Endothelial cell of umbilical vein (primary cell): Measurements from ENCODE around the gene ZFY.

Source experiments
- CTCF ChIP-seq, 2 donors: IDR thresholded peaks; 1 replicate in 1 of 2; 2 replicates in 1 of 2; pipeline ENCODE4 v1.5.1; 2011; ENCODE audit warnings: low read length in 2 of 2, mild to moderate bottlenecking in 2 of 2, moderate library complexity in 2 of 2, control low read depth in 1 of 2, inconsistent platforms in 1 of 2, low read depth in 1 of 2; ENCODE audit not compliant: insufficient read depth in 1 of 2; ENCODE audit errors: extremely low read depth in 1 of 2
- EZH2 ChIP-seq: IDR thresholded peaks from 2 replicates; pipeline ENCODE4 v1.6.1; 2012; ENCODE audit warnings: borderline replicate concordance, low read depth, mild to moderate bottlenecking, moderate library complexity, low read length, inconsistent platforms; ENCODE audit not compliant: severe bottlenecking
- FOS ChIP-seq: IDR thresholded peaks from 2 replicates; pipeline ENCODE4 v1.6.1; 2011; ENCODE audit warnings: mild to moderate bottlenecking, low read length, moderate library complexity, borderline replicate concordance; ENCODE audit not compliant: insufficient read depth
- JUN ChIP-seq: IDR thresholded peaks from 2 replicates; pipeline ENCODE4 v1.6.1; 2011; ENCODE audit warnings: borderline replicate concordance, low read depth; ENCODE audit not compliant: insufficient read length, insufficient read depth
- POLR2A ChIP-seq: IDR thresholded peaks from 2 replicates; pipeline ENCODE4 v1.6.1; 2012; ENCODE audit warnings: low read depth, mild to moderate bottlenecking, control low read depth, low read length
- POLR2AphosphoS5 ChIP-seq: IDR thresholded peaks from 2 replicates; pipeline ENCODE4 v1.6.1; 2012; ENCODE audit warnings: low read depth, mild to moderate bottlenecking, control low read depth, low read length, moderate library complexity; ENCODE audit not compliant: insufficient read depth

- TF ChIP-seq POLR2A (no peak), EZH2 (no peak), CTCF (IDR thresholded peaks at IDR 0.05; ENCODE audit: extremely low read depth in 1 of 2, insufficient read depth in 1 of 2, low read depth in 1 of 2, low read length in 2 of 2) (no peak), JUN (no peak), FOS (no peak), POLR2AphosphoS5 (no peak)
These were observed 26.9 kb downstream of the ZFY start for GRCh38 chrY:2962061-2962460.
